Ectodermal cell (in vitro differentiated cells): Measurements from ENCODE around the gene CTNS.

Experiments used
- H3K27ac ChIP-seq: 2 replicates; pipeline ENCODE4 v1.7.0; 2013; ENCODE audit warnings: mild to moderate bottlenecking, low read depth, low read length; ENCODE audit not compliant: insufficient read depth, poor library complexity, severe bottlenecking
- H3K27me3 ChIP-seq: 2 replicates; pipeline ENCODE4 v1.7.0; 2013; ENCODE audit warnings: mild to moderate bottlenecking, low read length; ENCODE audit not compliant: insufficient read depth, control insufficient read depth, poor library complexity, severe bottlenecking
- H3K36me3 ChIP-seq: one replicate; pipeline ENCODE4 v1.7.0; 2013; ENCODE audit warnings: low read length; ENCODE audit not compliant: control insufficient read depth, insufficient read depth
- H3K4me1 ChIP-seq: one replicate; pipeline ENCODE4 v1.7.0; 2013; ENCODE audit warnings: low read length; ENCODE audit not compliant: control insufficient read depth, insufficient read depth
- H3K4me3 ChIP-seq: 2 replicates; pipeline ENCODE4 v1.7.0; 2013; ENCODE audit warnings: low read depth, low read length, control low read depth; ENCODE audit not compliant: insufficient read depth
- H3K9me3 ChIP-seq: 2 replicates; pipeline ENCODE4 v1.7.0; 2013; ENCODE audit warnings: mild to moderate bottlenecking, low read length, moderate library complexity; ENCODE audit not compliant: control insufficient read depth
- WGBS, 2 experiments: methylation state at CpG; one replicate each; pipeline ENCODE4 v1.1.7; 2013; ENCODE audit warnings: missing lambda C conversion rate in 2 of 2; 5-methylcytosine and 5-hydroxymethylcytosine counted together

The CTNS gene

GRCh38 chr17:3657874-3658783 is 21.6 kb downstream of the CTNS start:
- H3K9me3 ChIP-seq = no peaks in the 10 kb centered on the region
- no peak overlapping the region for H3K4me3 ChIP-seq
- WGBS, 2 experiments = 91 to 92% methylated on average over 42 of the region's 42 CpGs
- H3K4me1 ChIP-seq = peaks cover 4% of the 10 kb centered on the region
- H3K27me3 ChIP-seq = no peaks in the 10 kb centered on the region
- no peak overlapping the region for H3K27ac ChIP-seq
- H3K36me3 ChIP-seq = no peaks in the 10 kb centered on the region

- no peaks in the 10 kb centered on the region for H3K27me3 ChIP-seq
- no peaks in the 10 kb centered on the region for H3K36me3 ChIP-seq
- H3K4me1 ChIP-seq = peaks cover 8% of the 10 kb centered on the region
- H3K9me3 ChIP-seq = no peaks in the 10 kb centered on the region
- H3K4me3 ChIP-seq = no peak overlapping the region
- H3K27ac ChIP-seq = no peak overlapping the region
- WGBS, 2 experiments = 87 to 88% methylated on average over 22 of the region's 22 CpGs
Measured at GRCh38 chr17:3658784-3659449, 22.4 kb downstream of the CTNS start.

GRCh38 chr17:3659541-3660111 is 23.1 kb downstream of the CTNS start:
- 90% methylated on average over 22 of the region's 22 CpGs for WGBS, 2 experiments
- Histone ChIP-seq H3K9me3 (no peaks in the 10 kb centered on the region), H3K27ac (no peak overlapping the region), H3K4me3 (no peak overlapping the region), H3K27me3 (no peaks in the 10 kb centered on the region), H3K4me1 (peaks cover 8% of the 10 kb centered on the region), H3K36me3 (peaks cover 4% of the 10 kb centered on the region)

- no peaks in the 10 kb centered on the region for H3K27me3 ChIP-seq
Measured at GRCh38 chr17:3660311-3660891, 23.8 kb downstream of the CTNS start.

GRCh38 chr17:3663102-3664011 is 26.8 kb downstream of the CTNS start:
- no peaks in the 10 kb centered on the region for H3K27me3 ChIP-seq
- H3K27ac ChIP-seq = no peak overlapping the region
- H3K4me3 ChIP-seq = no peak overlapping the region
- no peaks in the 10 kb centered on the region for H3K9me3 ChIP-seq
- H3K4me1 ChIP-seq = peaks cover 14% of the 10 kb centered on the region
- peaks cover 5% of the 10 kb centered on the region for H3K36me3 ChIP-seq
- WGBS, 2 experiments = 92 to 93% methylated on average over 33 of the region's 33 CpGs

More at GRCh38 chr17:3660311-3660891, 23.8 kb downstream of the CTNS start:
- 94 to 96% methylated on average over 23 of the region's 23 CpGs for WGBS, 2 experiments
- peaks cover 5% of the 10 kb centered on the region for H3K36me3 ChIP-seq
- no peak overlapping the region for H3K4me3 ChIP-seq
- no peaks in the 10 kb centered on the region for H3K9me3 ChIP-seq
- H3K4me1 ChIP-seq = peaks cover 8% of the 10 kb centered on the region
- no peak overlapping the region for H3K27ac ChIP-seq

- Histone ChIP-seq H3K4me3 (no peak overlapping the region), H3K27ac (no peak overlapping the region), H3K4me1 (peaks cover 14% of the 10 kb centered on the region), H3K9me3 (no peaks in the 10 kb centered on the region), H3K36me3 (peaks cover 5% of the 10 kb centered on the region), H3K27me3 (no peaks in the 10 kb centered on the region)
- 95 to 97% methylated on average over 5 of the region's 5 CpGs for WGBS, 2 experiments
Measured at GRCh38 chr17:3665834-3666233, 29.3 kb downstream of the CTNS start.

GRCh38 chr17:3666516-3666915 is 30.0 kb downstream of the CTNS start:
- Histone ChIP-seq H3K4me3 (no peak overlapping the region), H3K4me1 (peaks cover 14% of the 10 kb centered on the region), H3K27me3 (no peaks in the 10 kb centered on the region), H3K36me3 (peaks cover 5% of the 10 kb centered on the region), H3K27ac (no peak overlapping the region), H3K9me3 (no peaks in the 10 kb centered on the region)
- WGBS, 2 experiments = 93 to 97% methylated on average over 6 of the region's 6 CpGs

- Histone ChIP-seq H3K4me3 (peak overlapping the region; percentile 94), H3K4me1 (peaks cover 14% of the 10 kb centered on the region)
- 8 to 9% methylated on average over 39 of the region's 39 CpGs for WGBS, 2 experiments
Measured at GRCh38 chr17:3667366-3668278, 31.1 kb downstream of the CTNS start.

More at GRCh38 chr17:3667366-3668278, 31.1 kb downstream of the CTNS start:
- Histone ChIP-seq H3K27ac (peak overlapping the region; percentile 95), H3K36me3 (peaks cover 5% of the 10 kb centered on the region), H3K27me3 (no peaks in the 10 kb centered on the region), H3K9me3 (no peaks in the 10 kb centered on the region)
